Stimulated activated CD4-positive, alpha-beta T cell treated with anti-CD3 and anti-CD28 coated beads, Interleukin-4, amount 100 ng/mL, for 1 hour (primary cell): ENCODE results near the gene EGFLAM.

ENCODE experiments used
- DNase-seq: peaks from one replicate; pipeline ENCODE4 v3.0.0-alpha.2; 2020

Gene EGFLAM

DNA sequence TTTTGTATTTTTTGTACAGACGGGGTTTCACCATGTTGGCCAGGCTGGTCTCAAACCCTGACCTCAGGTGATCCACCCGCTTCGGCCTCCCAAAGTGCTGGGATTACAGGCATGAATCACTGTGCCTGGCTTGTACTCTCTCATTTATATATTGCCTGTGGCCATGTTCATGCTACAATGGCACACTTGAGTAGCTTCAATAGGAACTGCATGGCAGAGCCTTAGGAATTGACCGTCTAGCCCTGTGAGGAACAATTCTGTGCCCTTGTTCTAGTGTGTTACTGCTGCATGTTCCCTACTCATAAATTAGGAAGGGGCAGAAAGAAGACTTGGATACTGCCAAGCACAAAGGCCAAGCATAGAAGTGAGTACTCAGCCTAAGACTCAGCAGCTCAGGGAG, 193.8 kb downstream of the EGFLAM start:
- DNase-seq = no peak

DNA sequence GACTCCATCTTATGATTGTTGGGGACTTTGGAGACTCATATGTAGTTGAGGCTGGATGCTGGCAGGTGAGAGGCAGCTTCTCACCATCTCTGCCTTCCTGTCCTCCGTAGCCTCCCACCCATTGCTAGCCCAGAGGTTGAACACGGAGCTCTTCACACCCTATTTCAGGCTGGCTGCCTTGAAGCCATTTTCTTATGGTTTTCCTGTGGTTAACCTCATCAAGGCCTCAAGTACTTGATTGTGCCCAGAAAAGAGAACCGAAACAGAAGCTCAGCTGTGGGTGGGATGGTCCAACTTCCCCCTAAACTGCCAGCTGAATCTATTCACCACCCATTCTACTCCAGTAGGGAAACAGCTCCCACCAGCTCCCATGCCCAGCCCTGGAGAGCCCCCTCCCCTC, 195.1 kb downstream of the EGFLAM start:
- no peak for DNase-seq

DNA sequence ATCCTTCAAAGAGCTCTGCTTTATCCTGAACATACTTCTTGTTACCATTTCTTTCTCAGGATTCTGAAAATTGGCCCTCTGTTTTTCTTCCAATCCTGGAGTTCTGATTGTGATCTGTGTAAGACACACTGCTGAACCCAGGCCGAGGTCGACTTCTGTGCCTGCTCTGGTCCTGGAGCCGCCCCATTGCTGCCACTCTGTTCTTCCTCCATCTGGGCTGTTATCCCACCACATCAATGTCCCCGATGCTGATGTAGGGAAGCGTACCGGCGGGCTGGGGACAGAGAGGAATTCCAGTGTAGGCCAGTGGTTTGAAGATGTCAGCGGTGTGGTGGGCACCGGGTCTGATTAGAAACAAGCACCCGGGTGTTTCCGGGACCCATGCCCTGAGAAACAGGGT, 195.6 kb downstream of the EGFLAM start:
- DNase-seq = no peak

DNA sequence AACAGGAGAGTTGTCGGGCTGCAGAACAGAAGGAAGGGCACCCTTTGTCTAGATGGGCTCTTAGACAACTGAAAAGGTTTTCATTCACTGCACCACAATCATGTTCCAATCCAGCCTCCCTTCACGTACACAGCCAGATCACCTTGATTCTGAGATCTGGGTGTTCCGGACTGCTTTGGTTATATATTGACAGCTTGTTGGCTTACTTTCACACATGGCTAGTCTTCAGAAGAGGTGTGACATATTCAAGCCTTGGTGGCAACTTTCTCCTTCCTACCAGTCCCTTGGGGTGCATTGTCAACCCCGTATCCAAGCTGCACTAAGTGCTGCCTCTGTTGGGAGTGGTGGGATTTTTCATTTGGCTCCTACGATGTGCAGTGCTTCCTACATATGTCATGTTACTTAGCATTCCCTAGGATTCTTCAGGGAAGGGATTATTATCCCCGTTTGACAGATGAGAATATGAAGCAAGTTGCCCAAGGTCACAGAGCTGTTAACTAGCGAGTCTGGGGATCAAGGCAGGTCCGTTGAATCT, 197.5 kb downstream of the EGFLAM start:
- DNase-seq = no peak

DNA sequence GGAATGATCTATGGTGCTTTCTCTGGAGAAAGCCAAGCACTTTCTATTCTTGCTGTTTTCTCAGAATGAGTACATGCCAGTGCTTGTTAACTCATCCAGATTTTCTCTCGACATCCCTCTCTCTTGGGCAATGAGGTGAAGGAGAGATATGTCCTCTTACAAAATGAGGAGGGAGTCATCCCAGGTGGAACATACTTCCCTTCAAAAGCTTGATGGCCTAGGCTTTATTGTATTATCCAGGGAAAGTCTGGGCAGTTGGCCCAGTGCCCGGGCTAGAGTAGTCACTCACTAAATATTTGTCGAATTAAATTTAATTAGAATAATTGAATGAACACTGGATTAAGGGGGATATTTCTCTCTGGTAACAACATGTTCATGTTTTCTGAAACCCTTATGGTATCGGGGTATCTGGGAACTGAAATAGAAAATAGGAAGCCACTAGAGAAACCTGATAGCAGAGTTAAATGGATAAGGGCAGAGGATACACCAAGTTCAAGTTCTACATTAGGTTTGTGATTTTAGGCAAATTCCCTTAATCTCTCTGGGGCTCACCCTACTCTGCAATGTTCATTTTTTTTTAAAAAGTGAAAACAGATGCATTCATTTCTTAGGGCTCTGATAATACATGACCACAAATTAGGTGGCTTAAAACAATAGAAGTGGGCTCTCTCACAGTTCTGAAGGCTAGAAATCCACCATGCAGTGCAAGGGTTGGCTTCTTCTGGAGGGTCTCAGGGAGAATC, 198.5 kb downstream of the EGFLAM start:
- no peak for DNase-seq

DNA sequence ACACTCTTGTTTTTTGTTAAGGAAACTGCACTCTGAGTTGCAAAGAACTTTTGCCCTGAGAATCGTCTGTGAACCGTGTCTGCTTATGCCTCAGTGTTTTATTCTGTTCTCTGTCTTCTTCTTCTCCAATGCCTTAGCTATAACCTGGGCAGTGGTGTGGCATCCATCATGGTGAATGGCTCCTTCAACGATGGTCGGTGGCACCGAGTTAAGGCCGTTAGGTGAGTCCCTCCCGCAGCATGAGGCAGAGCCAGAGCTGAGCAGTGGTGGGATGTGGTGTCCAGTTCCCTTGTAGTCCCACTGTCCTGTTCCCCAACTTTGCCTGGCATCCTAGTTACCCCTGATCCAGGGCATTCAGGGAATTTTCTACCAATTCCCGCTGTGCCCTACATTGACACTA, 199.8 kb downstream of the EGFLAM start:
- no peak for DNase-seq

DNA sequence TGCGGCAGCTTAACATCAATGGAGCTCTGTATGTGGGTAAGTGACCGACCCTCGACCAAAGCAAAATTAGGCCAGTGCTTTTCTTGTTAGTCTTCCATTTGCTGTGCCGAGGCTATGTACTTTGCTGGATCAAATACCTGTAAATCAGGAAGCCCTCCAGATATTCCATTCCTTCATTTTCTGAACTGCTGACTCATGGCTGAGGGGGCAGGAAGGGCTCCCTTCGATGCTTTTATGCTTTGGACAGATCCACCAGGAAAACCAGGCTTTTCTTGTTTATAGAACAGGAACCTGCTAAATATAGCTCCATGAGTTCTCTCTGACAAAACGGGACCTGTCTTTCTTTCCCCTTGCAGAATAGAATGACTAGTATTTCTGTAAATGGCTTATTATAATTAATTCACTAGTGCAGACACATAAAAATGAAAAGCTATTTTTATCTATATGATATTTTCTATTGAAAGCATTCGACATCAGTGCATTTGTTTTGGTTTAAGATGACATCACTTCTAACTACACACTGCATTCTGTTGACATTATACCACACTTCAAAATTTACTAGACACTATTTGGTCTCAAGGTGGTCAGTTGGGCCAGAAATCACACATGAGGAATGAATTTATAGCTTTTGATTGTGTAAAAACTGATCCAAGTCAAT, 204.7 kb downstream of the EGFLAM start:
- DNase-seq = no peak

DNA sequence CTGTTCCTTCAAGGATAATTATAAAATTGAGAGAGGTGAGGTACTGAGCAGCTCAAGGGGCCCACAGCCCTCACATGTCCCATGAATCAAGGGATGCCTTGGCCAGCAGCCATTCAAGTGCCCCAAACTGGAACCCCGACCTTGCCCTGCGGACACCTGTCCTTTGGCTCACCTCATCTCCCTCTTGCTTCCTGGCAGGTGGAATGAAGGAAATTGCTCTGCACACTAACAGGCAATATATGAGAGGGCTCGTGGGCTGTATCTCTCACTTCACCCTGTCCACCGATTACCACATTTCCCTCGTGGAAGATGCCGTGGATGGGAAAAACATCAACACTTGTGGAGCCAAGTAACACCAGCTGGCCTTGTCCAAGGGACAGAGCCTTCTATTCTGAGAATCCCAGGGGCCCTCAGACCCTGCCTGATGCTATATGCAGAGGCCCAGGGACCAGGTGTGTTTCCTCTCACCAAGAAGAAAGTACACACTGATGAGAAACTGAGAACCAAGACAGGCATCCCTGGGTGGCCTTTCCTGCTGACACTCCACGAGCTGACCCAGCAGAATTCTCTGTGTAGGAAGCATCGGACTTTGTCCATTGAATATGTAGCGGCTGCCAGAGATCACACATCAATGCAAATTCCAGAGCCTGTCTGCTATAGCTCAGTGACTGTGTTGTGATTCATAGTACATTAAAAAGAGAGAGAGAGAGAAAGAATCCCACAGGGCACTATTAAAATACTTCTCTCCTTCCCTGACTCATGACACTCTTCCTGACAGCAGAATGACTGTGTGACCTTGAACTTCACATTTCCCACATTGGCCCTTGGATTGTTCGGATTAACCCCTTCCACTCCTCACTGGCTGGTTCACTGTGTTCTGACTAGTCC, 205.5 kb downstream of the EGFLAM start:
- DNase-seq = no peak

DNA sequence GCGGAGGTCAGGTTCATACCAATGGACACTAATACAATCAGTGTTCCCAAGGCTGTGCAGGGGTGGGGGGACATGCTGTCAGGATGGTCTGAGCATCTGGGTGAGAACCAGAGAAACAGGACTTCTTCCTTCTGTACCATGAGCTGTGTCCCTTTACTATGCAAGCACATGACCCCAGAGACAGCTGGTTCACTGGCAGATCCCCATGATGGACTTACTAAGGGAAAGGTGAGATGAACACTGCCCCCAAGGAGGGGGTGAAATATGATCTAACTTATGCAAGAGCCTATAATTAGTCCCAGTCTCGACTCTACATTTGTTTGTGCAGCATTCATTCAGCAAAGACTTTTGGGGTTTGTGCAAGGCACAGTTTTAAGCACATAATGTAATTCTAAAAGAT, 206.7 kb downstream of the EGFLAM start:
- DNase-seq = no peak

DNA sequence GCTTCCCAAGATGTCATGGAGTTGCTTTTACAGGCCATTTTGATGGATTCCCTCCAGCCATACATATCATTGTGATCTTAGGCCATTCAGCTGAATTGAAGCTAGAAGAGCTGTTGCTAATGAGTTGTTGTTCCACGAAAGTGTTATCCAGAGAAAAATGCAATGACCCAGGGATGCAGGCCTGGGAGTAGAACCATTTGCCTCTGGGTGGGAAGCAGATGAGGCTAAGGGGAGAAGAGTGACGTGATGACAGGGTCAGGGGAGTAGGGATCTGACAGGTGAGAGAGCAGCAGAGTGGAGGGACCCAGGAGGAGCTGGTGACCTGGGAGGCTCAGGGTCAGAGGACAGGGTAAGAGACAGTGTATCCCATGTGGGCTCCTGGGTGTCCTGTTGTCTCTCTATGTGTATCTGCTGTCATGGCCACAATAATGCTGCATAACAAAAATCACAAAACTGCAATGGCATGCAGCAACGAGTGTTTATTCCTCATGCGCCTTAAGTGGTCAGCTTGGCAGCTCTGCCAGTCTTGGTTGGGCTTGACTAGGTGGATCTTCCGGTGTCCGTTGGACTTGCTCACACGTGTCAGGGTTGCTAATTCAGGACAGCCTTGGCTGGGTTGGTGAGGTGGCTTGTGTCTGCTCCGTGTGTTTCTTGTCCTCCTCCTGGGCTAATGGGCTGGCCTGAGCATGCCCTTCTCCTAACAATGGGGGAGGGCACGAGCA, 207.5 kb downstream of the EGFLAM start:
- DNase-seq = no peak

DNA sequence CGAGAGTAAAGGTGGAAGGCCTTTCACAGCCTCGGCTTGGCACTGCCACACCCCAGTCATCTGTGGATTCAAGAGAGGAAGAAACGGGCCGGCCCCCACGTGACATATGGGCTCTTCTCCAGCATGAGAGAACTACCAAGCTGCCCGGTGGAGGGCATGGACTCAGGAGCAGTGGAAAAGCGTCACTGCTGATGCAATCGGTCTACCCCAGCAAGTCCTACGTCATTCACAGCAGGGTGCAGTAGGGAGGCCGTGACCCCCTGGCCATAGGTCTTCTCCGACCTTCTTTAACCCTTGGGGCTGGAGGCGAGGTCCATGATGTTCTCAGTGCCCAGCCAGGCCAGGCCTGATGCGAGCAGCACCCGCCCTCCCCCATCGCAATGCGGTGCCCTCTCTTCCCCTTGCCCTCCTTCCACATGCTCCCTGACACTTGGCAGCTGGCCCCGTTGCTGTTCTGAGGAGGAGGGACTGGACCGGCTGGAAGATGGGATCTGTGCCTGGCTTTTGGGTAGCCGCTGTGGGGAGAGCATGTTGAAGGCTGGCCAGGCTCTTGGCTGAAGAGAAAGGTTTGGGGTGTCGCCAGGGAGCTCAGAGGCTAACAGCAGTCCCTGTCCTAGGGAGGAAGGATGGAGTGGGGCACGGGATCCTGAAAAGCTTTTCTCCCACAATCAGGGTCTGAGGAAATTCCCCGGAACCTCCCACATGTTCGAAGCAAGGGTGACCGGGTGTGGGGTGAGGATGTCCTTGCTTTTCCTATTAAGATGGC, 208.2 kb downstream of the EGFLAM start:
- no peak for DNase-seq

DNA sequence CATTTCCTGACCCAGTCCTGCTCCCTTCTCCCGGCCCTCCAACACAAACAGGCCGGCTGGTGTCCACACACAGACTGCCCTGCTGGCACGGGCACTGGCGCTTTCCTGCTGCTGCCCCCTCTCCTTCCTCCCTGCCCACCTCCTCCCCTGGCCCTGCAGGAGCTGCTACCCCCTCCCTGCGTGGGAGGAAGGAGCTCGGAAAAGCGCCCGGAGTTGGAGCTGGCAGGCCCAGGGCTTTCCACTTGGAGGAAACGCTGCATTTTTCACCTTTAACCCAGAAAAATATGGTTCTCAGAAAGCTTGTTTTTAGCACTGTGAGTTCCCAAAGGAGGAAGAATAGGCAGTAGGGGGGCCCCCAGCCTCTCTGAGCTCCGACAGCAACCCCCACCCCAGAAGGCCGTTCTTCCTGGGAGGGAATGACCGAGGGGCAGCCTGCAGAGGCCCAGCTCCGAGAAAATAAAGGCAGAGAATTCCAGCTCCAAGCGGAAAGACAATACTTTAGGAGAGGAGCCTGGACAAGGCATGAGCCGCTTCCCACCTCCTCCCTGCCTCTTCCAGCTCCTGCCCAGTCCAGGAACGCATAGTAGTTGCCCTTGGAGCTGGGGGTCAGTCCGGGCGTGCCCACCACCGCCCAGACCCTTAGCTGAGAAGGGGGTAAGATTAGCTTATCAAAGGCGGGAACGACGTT, 209.1 kb downstream of the EGFLAM start:
- DNase-seq = no peak

DNA sequence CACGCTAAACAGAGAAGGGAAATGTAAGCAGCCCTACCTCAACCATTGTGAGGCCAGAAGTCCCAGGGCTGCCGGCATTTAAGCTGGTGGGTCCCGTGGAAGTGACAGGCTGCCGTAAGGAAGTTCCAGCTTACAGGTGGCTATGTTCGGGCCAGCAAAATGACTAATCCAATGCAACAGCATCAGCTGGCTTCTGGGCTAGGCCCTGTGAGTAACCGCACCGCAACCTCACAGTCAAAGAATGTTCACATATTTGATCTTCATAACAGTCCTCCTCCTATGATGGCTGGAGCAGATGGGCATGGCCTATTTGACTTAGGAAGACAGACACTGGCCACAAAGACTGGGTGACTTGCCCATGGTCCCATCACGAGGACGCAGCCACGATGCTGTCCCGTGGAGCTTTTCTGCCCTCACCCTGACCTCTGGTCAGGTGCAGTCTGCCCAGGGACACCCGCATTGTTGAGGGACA, 209.9 kb downstream of the EGFLAM start:
- no peak for DNase-seq

DNA sequence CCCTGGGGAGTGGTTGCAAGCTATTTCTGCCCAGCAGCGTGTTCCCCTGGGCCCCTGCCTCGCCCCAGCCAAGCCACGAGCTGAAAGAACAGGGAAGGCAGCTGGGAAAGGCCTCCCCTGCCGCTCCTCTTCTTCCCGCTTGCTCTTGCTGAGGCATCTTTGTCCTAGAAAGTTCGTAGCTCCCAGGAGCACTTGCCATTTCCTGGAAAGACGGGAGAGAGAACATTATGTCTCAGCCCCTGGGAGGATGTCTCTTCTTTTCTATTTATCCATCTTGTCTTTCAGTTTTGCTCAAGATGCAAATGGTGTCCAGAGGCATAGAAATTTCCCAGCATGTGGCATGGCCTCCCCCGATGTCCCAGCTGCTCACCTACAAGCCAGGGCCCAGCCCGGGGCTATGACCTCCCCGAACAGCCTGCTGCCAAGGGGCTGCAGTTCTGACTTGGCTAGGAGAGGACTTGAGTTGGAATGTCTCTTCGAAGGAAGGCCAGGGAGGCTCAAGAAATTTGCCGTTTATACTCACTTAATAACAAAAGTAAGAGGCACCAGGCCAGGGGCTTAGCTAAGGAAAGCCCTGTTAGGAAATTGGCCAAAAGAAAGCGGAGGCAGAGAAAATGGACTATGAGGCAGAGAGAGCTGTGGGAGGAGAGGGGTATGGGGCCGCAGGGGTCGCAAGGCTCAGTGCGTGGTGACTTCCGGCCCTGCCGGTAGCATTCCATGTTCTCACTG, 210.8 kb downstream of the EGFLAM start:
- DNase-seq = no peak

DNA sequence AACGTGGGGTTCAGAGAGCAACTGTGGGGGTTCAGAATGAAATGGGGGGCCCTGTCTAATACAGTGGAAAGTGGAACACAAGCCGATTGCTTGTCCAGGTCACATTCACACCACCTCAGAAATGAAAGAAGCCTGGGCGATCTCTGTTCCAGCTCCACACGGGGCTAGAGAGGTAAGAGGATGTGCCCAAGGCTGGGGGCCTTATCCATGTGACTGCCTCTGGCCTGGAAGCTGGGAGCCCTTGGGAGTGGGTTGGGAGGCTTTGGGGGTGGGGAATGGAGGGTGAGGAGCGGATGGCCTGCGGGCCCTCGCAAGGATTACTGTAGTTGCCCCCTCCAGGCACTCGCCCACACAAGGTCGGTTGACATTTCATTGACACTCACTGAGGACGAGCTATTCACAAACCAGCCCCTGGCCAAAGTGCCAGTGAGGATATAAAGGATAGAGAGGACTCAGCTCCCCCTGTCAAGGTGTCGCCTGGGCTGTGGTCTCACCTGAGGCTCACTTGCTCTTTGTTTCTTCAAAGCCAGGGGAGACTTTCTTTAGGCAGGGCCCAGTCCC, 211.4 kb downstream of the EGFLAM start:
- DNase-seq = no peak

DNA sequence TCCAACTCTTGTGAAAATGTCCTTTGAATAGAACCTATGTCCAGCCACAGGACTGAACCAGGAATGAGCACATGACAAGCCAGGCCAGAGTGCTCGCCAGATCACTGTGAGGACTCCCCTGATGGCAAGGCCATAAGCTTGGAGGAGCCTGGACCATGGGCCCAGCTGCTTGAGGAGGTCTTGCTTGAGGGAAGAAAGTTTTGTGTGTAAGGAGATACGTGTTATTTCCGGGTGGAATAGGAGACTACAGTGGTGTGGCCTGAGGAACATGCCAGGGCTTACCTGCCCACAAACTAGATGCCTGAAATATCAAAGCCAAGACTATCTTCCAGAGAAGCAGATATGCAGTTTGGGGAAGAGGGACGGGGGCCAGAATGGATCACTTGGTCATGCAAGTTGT, 213.3 kb downstream of the EGFLAM start:
- no peak for DNase-seq

DNA sequence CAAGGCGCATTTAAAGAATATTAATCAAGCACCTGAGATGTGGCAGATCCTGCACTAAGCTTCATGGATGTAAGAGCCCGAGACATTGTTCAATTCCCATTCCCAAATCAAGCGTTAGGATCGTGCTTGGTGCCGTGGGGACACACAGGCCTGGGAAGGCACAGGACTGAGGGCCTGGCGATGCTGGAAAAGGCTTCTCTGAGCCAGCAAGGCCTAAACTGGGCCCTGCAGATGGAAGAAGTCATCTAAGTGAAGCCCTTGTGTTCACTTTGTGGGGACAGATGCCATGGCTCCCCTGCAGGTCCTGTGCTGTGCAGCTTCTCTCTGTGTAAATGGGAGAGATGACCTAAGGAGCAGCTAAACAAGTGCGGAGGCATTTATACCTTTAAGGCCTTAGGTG, 214.2 kb downstream of the EGFLAM start:
- no peak for DNase-seq

DNA sequence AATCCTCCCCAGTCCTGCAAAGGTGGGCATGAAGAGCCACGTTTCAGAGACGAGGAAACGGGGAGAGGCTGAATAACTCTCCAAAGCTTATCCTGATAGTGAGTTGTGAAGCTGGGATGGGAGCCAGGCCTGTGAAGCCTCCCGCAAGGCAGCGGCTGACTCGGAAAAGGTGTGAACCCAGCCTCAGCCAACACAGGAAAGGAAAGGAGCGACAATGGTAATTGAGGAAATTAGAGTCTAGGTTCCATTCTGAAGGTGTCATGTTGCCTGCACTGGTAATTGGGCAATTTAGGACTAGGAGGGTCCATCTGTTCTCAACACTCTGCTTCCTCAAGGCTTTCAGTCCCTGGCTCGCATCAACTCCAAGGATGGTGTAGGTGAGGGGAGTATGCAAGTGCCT, 214.6 kb downstream of the EGFLAM start:
- DNase-seq = no peak

DNA sequence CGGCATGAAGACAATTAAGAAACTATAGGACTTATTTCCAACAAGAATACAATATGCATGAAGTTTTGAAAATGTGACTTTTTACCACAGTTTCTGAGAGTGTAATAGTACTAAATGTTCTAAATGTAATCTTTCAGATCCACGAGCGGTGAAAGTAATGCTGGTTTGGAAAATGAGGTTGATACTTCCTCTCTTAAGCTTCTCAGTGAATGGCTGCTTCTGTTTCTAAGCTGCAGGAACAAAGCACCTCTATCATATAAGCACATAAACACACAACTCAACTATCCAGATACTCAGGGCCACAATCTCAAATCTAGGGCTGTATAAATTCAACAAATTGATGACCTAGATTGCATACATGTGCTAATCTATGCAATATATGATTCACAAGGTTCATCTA, 219.8 kb downstream of the EGFLAM start:
- no peak for DNase-seq

DNA sequence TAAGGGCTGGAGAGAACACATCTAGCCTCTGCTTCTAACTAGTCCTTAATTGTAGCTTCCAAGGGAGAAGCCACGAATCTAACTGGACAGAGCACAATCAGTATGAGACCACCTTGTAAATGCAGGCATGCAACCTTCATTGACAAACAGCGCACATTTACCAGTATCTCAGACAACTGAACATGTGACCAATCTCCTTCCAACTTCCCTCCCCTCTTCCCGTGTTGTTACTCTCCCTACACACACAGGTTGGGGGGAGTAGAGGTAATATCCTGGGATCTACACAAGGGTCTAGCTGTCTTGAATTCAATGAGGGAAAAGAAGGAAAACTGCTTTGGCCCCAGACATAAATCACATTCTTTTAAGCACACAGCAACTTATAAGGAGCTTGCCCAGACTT, 220.5 kb downstream of the EGFLAM start:
- no peak for DNase-seq
